Measurements from ENCODE around the gene IFIT2.
"Not testable (repeated sequence)": the region's sequence is repeated elsewhere in the genome, so short reads cannot be mapped to it uniquely, and the experiment has no call there.

The IFIT2 gene

DNA sequence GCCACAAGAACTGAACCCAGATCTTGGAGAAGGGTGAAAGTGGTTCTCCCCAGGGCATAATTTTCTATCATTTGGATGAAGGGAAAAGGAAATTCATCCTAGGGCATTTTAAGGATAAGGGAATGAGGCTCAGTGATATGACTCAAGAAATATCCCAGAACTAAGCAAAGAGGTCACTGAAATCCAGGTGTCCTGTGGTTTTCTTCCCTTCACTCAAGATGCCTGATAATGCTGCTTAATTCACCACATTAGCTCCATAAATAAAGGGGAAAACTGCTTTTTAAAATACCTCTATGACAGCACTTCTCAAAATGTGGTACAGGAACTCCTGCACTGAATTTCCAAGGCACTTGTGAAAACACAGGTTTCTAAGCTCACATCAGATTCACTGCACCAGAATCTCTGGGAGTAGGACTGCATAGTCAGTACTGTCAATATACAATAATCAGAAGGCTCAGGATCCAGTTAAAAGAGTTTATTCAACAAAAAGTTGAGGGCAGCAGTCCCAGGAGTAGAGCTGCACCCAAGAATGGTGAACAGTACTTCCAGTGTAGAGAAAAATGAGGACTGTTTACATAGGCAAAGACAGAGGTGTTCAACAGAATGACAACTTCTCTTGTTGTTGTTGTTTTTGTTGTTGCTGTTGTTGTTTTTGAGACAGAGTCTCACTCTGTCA, 28.8 kb downstream of the IFIT2 start:
- Mint-ChIP-seq H3K27me3 (no peaks in the 10 kb centered on the region), H3K9me3 (no peaks in the 10 kb centered on the region), H3K36me3 (ENCODE audit: low read depth) (no peaks in the 10 kb centered on the region), H3K4me1 (ENCODE audit: low read depth) (peaks cover 55% of the 10 kb centered on the region), H3K27ac (no peak overlapping the region), H3K4me3 (no peak overlapping the region)
- intact Hi-C loops (cut with micrococcal nuclease), result no loop called here

DNA sequence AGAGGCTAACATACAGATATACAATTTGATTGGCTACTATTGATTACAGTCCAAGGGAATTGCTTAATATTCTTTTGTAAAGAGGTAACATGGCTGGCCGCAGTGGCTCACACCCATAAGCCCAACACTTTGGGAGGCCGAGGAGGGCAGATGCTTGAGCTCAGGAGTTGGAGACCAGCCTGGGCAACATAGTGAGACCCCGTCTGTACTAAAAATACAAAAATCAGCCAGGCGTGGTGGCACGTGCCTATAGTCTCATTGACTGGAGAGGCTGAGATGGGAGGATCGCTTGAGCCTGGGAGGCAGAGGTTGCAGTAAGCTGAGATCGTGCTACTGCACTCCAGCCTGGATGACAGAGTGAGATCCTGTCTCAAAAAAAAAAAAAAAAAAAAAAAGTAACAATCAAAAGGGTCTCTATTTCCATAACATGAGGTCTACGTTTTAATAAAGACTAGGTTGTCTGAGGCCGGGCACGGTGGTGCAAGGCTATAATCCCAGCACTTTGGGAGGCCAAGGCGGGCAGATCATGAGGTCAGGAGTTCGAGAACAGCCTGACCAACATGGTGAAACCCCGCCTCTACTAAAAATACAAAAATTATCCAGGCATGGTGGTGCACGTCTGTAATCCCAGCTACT, 29.8 kb downstream of the IFIT2 start:
- H3K9me3 Mint-ChIP-seq; H3K27ac Mint-ChIP-seq; intact Hi-C loops (cut with micrococcal nuclease); H3K27me3 Mint-ChIP-seq; H3K36me3 Mint-ChIP-seq (ENCODE audit: low read depth); H3K4me3 Mint-ChIP-seq: not testable (repeated sequence)
- H3K4me1 Mint-ChIP-seq (ENCODE audit: low read depth), result peaks cover 54% of the 10 kb centered on the region

DNA sequence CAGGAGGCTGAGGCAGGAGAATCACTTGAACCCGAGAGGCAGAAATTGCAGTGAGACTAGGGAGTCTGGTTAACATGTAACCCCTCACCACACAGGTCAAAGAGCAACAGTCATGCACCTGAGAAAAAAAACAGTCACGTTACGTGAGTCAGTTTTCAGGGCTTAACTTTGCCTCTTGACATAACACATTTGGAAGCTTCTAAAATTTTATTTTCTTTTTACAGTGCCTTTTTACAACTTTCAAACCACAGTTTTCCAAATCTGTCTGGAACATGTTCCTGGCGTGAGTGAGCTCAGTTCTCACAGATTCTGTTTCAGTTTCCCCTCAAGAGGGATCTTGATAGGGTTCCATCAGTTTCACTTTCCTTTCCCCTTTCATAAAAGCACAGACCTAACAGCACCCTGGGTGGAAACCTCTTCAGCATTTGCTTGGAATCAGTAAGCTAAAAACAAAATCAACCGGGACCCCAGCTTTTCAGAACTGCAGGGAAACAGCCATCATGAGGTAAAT, 30.3 kb downstream of the IFIT2 start:
- H3K27me3 Mint-ChIP-seq, result no peaks in the 10 kb centered on the region
- H3K36me3 Mint-ChIP-seq (ENCODE audit: low read depth), result no peaks in the 10 kb centered on the region
- H3K4me3 Mint-ChIP-seq, result peak overlapping the region; percentile 52
- H3K4me1 Mint-ChIP-seq (ENCODE audit: low read depth), result peaks cover 50% of the 10 kb centered on the region
- peak overlapping the region; percentile 75 for H3K27ac Mint-ChIP-seq
- intact Hi-C loops (cut with micrococcal nuclease), result no loop called here
- no peaks in the 10 kb centered on the region for H3K9me3 Mint-ChIP-seq

DNA sequence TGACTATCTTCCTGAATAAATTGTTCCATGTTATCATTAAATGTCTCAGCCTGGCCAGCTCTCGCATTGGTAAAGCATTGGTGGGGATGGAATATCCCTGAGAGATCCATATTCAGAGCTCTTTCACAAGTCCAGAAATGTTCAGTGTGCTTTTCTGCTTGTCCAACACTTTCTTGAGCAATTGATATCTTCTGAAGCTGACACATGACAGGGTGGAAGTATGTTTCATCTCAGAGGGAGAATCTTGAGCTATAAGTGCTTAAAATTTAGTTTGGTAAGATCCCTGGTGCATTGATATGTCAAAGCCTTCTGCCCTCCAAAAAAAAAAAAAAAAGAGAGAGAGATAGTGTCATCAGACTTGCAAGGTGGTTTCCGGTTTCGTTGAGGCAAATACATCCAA, 33.4 kb downstream of the IFIT2 start:
- Mint-ChIP-seq H3K4me1 (ENCODE audit: low read depth) (peaks cover 25% of the 10 kb centered on the region), H3K4me3 (no peak overlapping the region), H3K27me3 (no peaks in the 10 kb centered on the region), H3K27ac (no peak overlapping the region), H3K9me3 (no peaks in the 10 kb centered on the region), H3K36me3 (ENCODE audit: low read depth) (no peaks in the 10 kb centered on the region)
- intact Hi-C loops (cut with micrococcal nuclease), result no loop called here

DNA sequence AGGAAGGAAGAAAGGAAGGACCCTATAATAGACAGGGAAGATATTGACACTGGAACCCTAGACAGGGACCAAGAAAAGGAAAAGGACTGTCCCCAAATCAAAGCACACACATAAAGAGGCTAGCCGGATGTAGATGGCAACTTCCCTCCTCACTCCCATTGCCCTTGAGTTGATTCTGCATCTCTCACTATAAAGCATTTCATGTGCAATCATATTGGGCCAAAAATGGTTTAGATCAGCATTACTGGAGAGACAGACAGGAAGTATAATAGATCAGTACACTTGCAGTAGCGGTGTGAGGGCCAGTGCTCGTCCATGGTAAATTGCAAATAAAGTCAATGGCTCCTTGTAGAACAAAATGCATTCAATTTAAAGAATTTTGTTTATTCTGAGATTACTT, 34.4 kb downstream of the IFIT2 start:
- Mint-ChIP-seq H3K27me3 (no peaks in the 10 kb centered on the region), H3K36me3 (ENCODE audit: low read depth) (no peaks in the 10 kb centered on the region), H3K4me1 (ENCODE audit: low read depth) (peaks cover 25% of the 10 kb centered on the region), H3K9me3 (no peaks in the 10 kb centered on the region), H3K27ac (no peak overlapping the region), H3K4me3 (no peak overlapping the region)
- intact Hi-C loops (cut with micrococcal nuclease), result no loop called here

DNA sequence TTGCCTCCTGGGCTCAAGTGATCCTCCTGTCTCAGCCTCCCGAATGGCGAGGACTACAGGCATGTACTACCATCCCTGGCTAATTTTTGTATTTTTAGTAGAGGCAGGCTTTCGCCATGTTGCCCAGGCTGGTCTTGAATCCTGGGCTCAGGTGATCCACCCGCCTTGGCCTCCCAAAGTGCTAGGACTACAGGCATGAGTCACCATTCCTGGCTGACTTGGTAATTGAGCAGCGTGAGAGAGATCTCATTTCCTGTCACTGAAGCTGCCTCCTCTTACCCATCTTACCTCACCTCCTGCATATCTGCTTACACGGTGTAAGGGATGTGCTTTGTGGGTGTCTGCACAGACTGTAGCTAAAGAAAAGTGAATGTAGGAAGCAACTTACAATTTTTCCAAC, 35.6 kb downstream of the IFIT2 start:
- peaks cover 18% of the 10 kb centered on the region for H3K4me1 Mint-ChIP-seq (ENCODE audit: low read depth)
- H3K4me3 Mint-ChIP-seq, result no peak overlapping the region
- H3K36me3 Mint-ChIP-seq (ENCODE audit: low read depth), result no peaks in the 10 kb centered on the region
- H3K9me3 Mint-ChIP-seq, result no peaks in the 10 kb centered on the region
- intact Hi-C loops (cut with micrococcal nuclease), result no loop called here
- H3K27ac Mint-ChIP-seq, result no peak overlapping the region
- no peaks in the 10 kb centered on the region for H3K27me3 Mint-ChIP-seq

DNA sequence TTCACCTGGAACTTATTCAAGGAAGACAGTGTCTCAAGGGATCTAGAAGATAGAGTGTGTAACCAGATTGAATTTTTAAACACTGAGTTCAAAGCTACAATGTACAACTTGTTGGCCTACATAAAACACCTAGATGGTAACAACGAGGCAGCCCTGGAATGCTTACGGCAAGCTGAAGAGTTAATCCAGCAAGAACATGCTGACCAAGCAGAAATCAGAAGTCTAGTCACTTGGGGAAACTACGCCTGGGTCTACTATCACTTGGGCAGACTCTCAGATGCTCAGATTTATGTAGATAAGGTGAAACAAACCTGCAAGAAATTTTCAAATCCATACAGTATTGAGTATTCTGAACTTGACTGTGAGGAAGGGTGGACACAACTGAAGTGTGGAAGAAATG, 36.9 kb downstream of the IFIT2 start:
- Mint-ChIP-seq H3K9me3 (no peaks in the 10 kb centered on the region), H3K27me3 (peaks cover 3% of the 10 kb centered on the region), H3K4me3 (no peak overlapping the region), H3K4me1 (ENCODE audit: low read depth) (peaks cover 6% of the 10 kb centered on the region), H3K36me3 (ENCODE audit: low read depth) (no peaks in the 10 kb centered on the region), H3K27ac (no peak overlapping the region)
- intact Hi-C loops (cut with micrococcal nuclease), result no loop called here

DNA sequence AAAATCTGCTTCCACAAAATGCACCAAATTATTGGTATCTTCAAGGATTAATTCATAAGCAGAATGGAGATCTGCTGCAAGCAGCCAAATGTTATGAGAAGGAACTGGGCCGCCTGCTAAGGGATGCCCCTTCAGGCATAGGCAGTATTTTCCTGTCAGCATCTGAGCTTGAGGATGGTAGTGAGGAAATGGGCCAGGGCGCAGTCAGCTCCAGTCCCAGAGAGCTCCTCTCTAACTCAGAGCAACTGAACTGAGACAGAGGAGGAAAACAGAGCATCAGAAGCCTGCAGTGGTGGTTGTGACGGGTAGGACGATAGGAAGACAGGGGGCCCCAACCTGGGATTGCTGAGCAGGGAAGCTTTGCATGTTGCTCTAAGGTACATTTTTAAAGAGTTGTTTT, 38.0 kb downstream of the IFIT2 start:
- Mint-ChIP-seq H3K4me3 (no peak overlapping the region), H3K27me3 (peaks cover 3% of the 10 kb centered on the region), H3K27ac (no peak overlapping the region), H3K36me3 (ENCODE audit: low read depth) (no peaks in the 10 kb centered on the region), H3K4me1 (ENCODE audit: low read depth) (no peaks in the 10 kb centered on the region), H3K9me3 (no peaks in the 10 kb centered on the region)
- intact Hi-C loops (cut with micrococcal nuclease), result no loop called here

DNA sequence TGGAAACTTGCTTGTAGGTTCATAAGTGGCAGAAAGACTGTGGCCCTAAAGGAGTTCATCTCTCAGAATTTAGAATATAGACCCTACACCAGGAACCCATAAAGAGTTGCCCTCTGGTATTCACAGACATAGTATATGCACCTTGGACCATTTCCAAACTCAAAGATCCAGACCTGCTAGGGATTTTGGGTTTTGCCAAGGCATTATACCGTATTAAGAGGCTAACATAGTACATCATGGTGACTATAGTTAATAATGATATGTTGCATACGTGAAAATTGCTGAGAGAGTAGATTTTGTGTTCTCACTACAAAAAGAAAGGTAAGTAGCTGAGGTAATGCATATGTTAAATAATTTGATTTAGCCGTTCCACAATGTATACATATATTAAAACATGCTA, 39.8 kb downstream of the IFIT2 start:
- Mint-ChIP-seq H3K36me3 (ENCODE audit: low read depth) (no peaks in the 10 kb centered on the region), H3K4me3 (no peak overlapping the region), H3K27me3 (peaks cover 3% of the 10 kb centered on the region), H3K27ac (no peak overlapping the region), H3K9me3 (no peaks in the 10 kb centered on the region), H3K4me1 (ENCODE audit: low read depth) (peaks cover 14% of the 10 kb centered on the region)
- intact Hi-C loops (cut with micrococcal nuclease), result no loop called here

DNA sequence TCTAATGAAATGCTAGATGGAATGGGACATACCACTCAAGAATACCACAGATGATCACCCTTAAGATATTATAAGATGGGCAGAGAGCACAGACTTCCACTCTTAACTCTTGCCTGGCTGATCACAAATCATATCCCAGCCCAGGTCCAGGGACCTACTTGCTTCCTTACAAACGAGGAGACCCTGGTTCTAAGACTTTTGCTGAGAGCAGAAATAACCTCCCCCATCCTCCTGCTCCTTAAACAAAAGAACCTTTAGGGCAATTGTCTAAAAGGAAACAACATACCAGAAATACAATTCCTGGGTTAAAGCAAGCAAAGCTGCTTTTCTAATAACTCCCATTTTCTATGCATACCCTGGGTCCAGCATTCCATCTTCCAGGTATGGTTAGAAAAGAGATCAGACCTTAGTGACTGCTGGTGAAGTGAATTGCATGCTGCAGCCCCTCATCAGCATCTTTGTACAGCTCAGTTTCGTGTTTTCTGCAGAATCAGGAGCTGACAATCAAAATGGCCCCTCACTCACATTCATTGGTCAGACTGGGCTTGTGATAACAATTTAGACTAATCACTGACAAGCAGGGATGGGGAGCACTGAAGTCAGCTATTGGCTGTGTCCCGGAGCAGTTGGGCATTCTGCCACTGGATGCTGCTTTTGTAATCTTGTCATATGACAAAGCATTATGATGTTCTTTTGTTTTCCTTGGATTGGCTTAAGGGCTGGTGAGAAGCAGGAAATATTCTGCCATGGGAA, 40.5 kb downstream of the IFIT2 start:
- no peaks in the 10 kb centered on the region for H3K36me3 Mint-ChIP-seq (ENCODE audit: low read depth)
- no peak overlapping the region for H3K27ac Mint-ChIP-seq
- peaks cover 19% of the 10 kb centered on the region for H3K4me1 Mint-ChIP-seq (ENCODE audit: low read depth)
- H3K27me3 Mint-ChIP-seq, result peaks cover 3% of the 10 kb centered on the region
- intact Hi-C loops (cut with micrococcal nuclease), result no loop called here
- no peak overlapping the region for H3K4me3 Mint-ChIP-seq
- no peaks in the 10 kb centered on the region for H3K9me3 Mint-ChIP-seq

DNA sequence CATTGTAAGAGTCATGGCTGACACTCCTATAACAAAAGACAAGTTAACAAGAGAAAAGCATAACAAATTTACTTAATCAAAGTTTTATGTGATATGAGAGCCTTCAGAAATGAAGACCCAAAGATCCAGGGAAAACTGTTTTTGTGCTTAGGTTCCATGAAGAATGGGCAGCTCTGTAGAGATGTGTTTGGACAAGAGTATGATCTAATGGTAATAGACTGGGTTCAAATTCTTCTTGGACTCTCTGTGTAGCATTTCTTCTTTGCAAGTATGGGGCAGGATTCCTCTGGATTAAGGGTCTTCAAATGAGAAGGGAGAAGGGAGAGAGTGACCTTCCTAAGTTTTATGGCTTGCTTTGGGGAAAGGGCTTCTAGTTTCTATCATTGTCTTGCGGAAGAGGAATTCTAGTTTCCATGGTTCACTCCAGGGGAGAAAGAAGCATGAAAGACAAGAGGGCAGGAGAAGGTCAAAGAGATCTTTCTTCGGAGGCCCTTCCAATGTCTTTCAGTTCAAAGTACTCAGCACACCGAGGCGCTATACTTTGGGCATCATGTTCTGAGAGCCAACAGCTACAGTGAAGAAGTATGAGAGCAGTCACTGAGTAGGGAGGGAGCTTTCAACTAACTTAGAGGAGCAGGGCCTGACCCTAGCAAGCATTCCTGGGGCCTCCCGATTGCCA, 41.4 kb downstream of the IFIT2 start:
- H3K4me3 Mint-ChIP-seq, result no peak overlapping the region
- intact Hi-C loops (cut with micrococcal nuclease), result no loop called here
- peaks cover 3% of the 10 kb centered on the region for H3K27me3 Mint-ChIP-seq
- H3K27ac Mint-ChIP-seq, result no peak overlapping the region
- H3K9me3 Mint-ChIP-seq, result no peaks in the 10 kb centered on the region
- H3K36me3 Mint-ChIP-seq (ENCODE audit: low read depth), result no peaks in the 10 kb centered on the region
- H3K4me1 Mint-ChIP-seq (ENCODE audit: low read depth), result peaks cover 26% of the 10 kb centered on the region

DNA sequence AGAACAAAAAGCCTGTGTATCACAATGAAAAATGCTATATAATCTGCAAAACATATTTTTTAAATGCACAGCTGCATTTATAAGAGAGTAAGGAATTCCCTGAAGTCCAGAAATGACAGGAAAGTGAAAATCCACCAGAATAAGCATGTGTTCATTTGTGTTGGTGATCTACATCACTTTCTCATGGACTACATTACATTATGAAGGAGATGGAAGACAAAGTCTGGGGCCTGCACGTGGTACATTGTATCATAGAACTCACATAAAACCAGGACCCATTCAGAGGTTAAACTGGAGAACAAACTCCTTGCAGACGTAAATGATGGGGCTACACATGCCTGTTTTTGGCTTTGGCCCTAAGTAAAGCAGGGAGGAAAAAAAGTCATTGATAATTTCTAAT, 42.3 kb downstream of the IFIT2 start:
- Mint-ChIP-seq H3K27me3 (peaks cover 3% of the 10 kb centered on the region), H3K36me3 (ENCODE audit: low read depth) (no peaks in the 10 kb centered on the region), H3K4me3 (no peak overlapping the region), H3K9me3 (no peaks in the 10 kb centered on the region), H3K27ac (no peak overlapping the region), H3K4me1 (ENCODE audit: low read depth) (peaks cover 33% of the 10 kb centered on the region)
- intact Hi-C loops (cut with micrococcal nuclease), result no loop called here

DNA sequence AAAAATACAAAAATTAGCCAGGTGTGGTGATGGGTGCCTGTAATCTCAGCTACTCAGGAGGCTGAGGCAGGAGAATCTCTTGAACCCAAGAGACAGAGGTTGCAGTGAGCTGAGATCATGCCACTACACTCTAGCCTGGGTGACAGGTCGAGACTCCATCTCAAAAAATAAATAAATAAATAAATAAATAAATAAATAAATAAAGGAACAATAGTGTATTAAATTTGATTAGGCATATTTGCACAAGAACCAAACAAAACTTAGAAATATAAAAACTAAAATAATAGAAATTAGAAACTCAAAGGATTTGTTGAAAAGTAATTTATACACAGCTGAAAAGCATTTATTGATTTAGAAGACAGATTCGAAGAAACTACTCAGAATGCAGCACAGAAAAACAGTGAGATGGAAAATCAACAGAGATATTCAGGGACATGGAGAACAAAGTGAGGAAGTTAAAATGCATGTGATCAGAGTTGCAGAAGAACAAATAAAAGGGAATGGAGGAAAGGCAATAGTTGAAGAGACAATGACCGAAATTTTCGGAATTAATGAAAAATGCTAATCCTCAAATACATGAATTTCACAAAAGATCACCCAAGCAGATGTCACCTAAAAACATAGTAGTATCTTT, 43.6 kb downstream of the IFIT2 start:
- Mint-ChIP-seq H3K36me3 (ENCODE audit: low read depth) (no peaks in the 10 kb centered on the region), H3K27me3 (peaks cover 3% of the 10 kb centered on the region), H3K4me1 (ENCODE audit: low read depth) (peaks cover 47% of the 10 kb centered on the region), H3K27ac (no peak overlapping the region), H3K9me3 (no peaks in the 10 kb centered on the region), H3K4me3 (no peak overlapping the region)
- intact Hi-C loops (cut with micrococcal nuclease), result no loop called here
